HEK293T (cell line): ENCODE measurements around the gene TRIM24.

ENCODE experiments used
- ARNT ChIP-seq: fragments of 450-650 bp; IDR thresholded peaks from 2 replicates; pipeline ENCODE4 v1.6.1; 2017; ENCODE audit warnings: mild to moderate bottlenecking
- BHLHE40 ChIP-seq: fragments of 450-650 bp; IDR thresholded peaks from 2 replicates; pipeline ENCODE4 v1.6.1; 2016; ENCODE audit warnings: mild to moderate bottlenecking, moderate library complexity, borderline replicate concordance
- CTBP1 ChIP-seq: fragments of 450-650 bp; IDR thresholded peaks from 2 replicates; pipeline ENCODE4 v1.6.1; 2016; ENCODE audit warnings: borderline replicate concordance
- ELF4 ChIP-seq: fragments of 450-650 bp; IDR thresholded peaks from 2 replicates; pipeline ENCODE4 v1.6.1; 2017; ENCODE audit warnings: antibody characterized with exemption
- FOXA1 ChIP-seq: fragments of 450-650 bp; IDR thresholded peaks from 2 replicates; pipeline ENCODE4 v1.6.1; 2016; ENCODE audit warnings: mild to moderate bottlenecking
- FOXK2 ChIP-seq: fragments of 450-650 bp; IDR thresholded peaks from 2 replicates; pipeline ENCODE4 v1.6.1; 2016; ENCODE audit warnings: mild to moderate bottlenecking
- FOXM1 ChIP-seq: fragments of 450-650 bp; IDR thresholded peaks from 2 replicates; pipeline ENCODE4 v1.6.1; 2017; ENCODE audit warnings: mild to moderate bottlenecking, borderline replicate concordance
- HDGF ChIP-seq: fragments of 450-650 bp; IDR thresholded peaks from 2 replicates; pipeline ENCODE4 v1.6.1; 2017; ENCODE audit warnings: antibody characterized with exemption, borderline replicate concordance
- NFRKB ChIP-seq: fragments of 450-650 bp; IDR thresholded peaks from 2 replicates; pipeline ENCODE4 v1.6.1; 2016; ENCODE audit warnings: mild to moderate bottlenecking, moderate library complexity
- SP1 ChIP-seq: fragments of 450-650 bp; IDR thresholded peaks from 2 replicates; pipeline ENCODE4 v1.6.1; 2017
- SUZ12 ChIP-seq: fragments of 450-650 bp; IDR thresholded peaks from 2 replicates; pipeline ENCODE4 v1.6.1; 2016; ENCODE audit warnings: mild to moderate bottlenecking
- ZNF384 ChIP-seq: fragments of 450-650 bp; IDR thresholded peaks from 2 replicates; pipeline ENCODE4 v1.6.1; 2016

DNA sequence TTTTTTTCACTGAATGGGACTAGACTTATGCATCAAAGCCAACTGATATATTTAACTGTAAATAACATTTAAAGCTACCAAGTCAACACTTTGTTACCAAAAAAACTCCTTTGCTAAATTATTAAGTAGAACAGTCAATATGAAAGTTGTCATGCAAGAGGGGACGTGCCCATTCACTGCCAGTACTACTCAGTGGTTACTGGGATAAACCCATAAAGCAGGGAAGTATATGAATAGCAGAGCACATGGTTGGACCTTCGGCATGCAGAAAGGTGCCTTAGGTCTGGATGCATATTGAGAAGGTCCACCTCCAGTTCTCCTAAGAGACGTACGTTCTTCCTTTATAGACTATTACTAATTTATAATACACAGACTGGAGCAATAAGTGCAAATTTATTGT lies 121.0 kb downstream of the TRIM24 start:
- TF ChIP-seq NFRKB = no peak
- no peak for TF ChIP-seq BHLHE40
- no peak for TF ChIP-seq ELF4
- TF ChIP-seq SP1 = no peak
- TF ChIP-seq FOXM1 = no peak
- TF ChIP-seq ZNF384 = no peak
- TF ChIP-seq FOXA1 = no peak
- no peak for TF ChIP-seq HDGF
- TF ChIP-seq SUZ12 = no peak
- TF ChIP-seq FOXK2 = no peak
- no peak for TF ChIP-seq CTBP1
- TF ChIP-seq ARNT = no peak
